Fibroblast of lung (primary cell): ENCODE results near the gene VPS13C.

Experiments used
- EZH2 ChIP-seq: IDR thresholded peaks from 2 replicates; pipeline ENCODE4 v1.5.1; 2012; ENCODE audit warnings: low read length, control low read depth, mild to moderate bottlenecking; ENCODE audit errors: missing control alignments
- TF ChIP-seq, protein P1 (sequence below), 2 donors: IDR thresholded peaks in 1 of 2; conservative IDR thresholded peaks in 1 of 2; 1 replicate in 1 of 2; 2 replicates in 1 of 2; pipeline ENCODE4 v1.5.1; 2011 to 2012; ENCODE audit warnings: low read length in 2 of 2, control low read depth in 1 of 2, inconsistent platforms in 1 of 2, low read depth in 1 of 2, mild to moderate bottlenecking in 1 of 2

DNA sequence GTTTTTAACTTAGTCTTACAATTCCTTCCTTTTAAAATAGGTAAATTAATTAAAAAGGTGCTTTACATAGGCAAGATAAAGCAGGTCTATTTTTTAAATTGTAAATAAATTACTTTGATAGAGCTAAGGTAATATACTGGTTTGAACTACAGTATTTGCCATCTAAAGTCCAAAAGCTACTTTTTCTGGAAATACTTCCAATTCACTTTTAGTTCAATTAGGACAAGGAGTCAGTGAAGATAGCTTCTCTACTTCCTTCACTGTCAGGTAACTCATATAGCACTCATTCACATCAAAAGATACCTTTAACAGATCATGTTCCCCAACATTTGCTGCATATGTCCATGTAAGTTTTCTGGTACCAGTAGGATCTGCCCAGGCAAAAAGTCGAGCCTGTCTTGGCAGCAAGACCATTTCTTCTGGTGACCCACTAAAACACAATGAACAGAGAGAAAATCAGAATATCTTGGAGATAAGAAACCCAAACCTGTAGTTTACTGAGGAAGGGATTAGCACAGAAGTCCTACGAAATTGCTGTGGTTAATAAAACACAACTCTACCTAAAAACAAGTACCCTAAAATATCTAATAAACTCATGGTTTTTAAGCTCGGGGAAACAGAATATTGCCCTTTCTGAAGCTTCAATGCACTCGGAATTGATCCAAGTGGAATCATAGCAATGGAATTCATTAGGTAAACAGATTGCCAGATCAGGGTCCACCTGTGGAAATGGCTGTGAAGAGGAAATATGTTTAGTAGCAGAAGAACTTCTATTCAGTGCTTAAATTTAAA, 153.1 kb downstream of the VPS13C start:
- TF ChIP-seq, protein P1, sequence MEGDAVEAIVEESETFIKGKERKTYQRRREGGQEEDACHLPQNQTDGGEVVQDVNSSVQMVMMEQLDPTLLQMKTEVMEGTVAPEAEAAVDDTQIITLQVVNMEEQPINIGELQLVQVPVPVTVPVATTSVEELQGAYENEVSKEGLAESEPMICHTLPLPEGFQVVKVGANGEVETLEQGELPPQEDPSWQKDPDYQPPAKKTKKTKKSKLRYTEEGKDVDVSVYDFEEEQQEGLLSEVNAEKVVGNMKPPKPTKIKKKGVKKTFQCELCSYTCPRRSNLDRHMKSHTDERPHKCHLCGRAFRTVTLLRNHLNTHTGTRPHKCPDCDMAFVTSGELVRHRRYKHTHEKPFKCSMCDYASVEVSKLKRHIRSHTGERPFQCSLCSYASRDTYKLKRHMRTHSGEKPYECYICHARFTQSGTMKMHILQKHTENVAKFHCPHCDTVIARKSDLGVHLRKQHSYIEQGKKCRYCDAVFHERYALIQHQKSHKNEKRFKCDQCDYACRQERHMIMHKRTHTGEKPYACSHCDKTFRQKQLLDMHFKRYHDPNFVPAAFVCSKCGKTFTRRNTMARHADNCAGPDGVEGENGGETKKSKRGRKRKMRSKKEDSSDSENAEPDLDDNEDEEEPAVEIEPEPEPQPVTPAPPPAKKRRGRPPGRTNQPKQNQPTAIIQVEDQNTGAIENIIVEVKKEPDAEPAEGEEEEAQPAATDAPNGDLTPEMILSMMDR (conservative IDR thresholded peaks at IDR 0.05 in 1 of 2, IDR thresholded peaks at IDR 0.05 in 1 of 2; ENCODE audit: low read depth in 1 of 2, low read length in 2 of 2): no peak
- TF ChIP-seq EZH2: no peak
